ENCODE results near the gene ADGRG3. TPM values are rescaled to one million over a fixed set of nuclear protein-coding genes. Genes with fewer than 3 reads are reported as not detected.

Gene ADGRG3
- total and polyA plus RNA-seq, 4 donors = 0.06 to 3.6 (median 0.26) TPM

GRCh38 chr16:57624806-57625500 is 43.2 kb upstream of the ADGRG3 start:
- peaks cover 97% of the 10 kb centered on the region for H3K4me1 ChIP-seq (ENCODE audit: control insufficient read depth, insufficient read depth, low read length)
- H3K27ac ChIP-seq (ENCODE audit: low read depth, low read length) = peak overlapping the region; percentile 73
- H3K27me3 ChIP-seq (ENCODE audit: control insufficient read depth, insufficient read depth, low read length) = no peaks in the 10 kb centered on the region
- 39% methylated on average over 12 of the region's 17 CpGs for WGBS (ENCODE audit: insufficient coverage)
- peak in 3 of 6 donors; percentile 76 to 89 (median 86) for DNase-seq (ENCODE audit: low read depth in 4 of 6, low spot score in 6 of 6)
- H3K36me3 ChIP-seq (ENCODE audit: control insufficient read depth, insufficient read depth, low read length) = no peaks in the 10 kb centered on the region
- no peak overlapping the region for H3K4me3 ChIP-seq (ENCODE audit: low read depth, low read length)
- no peaks in the 10 kb centered on the region for H3K9me3 ChIP-seq (ENCODE audit: control insufficient read depth, insufficient read depth, low read length)

GRCh38 chr16:57626420-57627170 is 41.5 kb upstream of the ADGRG3 start:
- Histone ChIP-seq H3K27me3 (ENCODE audit: control insufficient read depth, insufficient read depth, low read length) (no peaks in the 10 kb centered on the region), H3K9me3 (ENCODE audit: control insufficient read depth, insufficient read depth, low read length) (no peaks in the 10 kb centered on the region), H3K4me3 (ENCODE audit: low read depth, low read length) (no peak overlapping the region), H3K36me3 (ENCODE audit: control insufficient read depth, insufficient read depth, low read length) (no peaks in the 10 kb centered on the region), H3K4me1 (ENCODE audit: control insufficient read depth, insufficient read depth, low read length) (peaks cover 99% of the 10 kb centered on the region), H3K27ac (ENCODE audit: low read depth, low read length) (peak overlapping the region; percentile 88)
- DNase-seq (ENCODE audit: low read depth in 4 of 6, low spot score in 6 of 6) = no peak
- 56% methylated on average over 7 of the region's 10 CpGs for WGBS (ENCODE audit: insufficient coverage)

DNA sequence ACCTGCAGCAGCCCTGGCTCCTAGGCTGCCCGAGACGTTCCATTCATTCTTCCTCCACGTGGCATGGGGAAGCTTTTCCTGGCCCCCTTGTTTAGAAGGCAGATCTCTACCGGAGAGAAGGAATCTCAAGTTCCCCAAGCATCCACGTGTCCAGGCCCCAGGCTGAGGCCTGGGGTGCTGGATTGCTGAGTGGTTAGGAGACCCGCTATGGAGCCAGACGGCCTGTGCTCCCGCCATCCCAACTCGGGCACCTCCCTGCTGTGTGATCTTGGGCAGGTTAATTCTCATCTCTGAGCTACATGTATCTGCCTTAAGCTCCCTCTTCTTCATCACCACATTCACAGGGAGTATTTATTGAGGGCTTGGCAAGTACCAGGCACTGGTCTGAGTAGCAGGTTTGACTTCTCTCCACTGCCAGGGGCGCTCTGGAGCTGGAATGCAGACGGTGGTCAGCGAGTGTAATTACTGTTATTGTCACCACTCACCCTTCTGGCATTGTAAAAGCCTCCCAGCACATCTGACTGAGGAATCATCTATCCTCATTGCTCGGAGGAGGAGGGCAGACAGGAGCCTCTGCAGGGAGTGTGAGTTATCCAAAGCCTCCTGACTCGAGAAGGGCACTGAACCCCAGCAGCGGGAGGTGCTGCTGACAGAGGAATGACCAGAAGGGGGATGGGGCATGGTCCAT is 40.8 kb upstream of the ADGRG3 start:
- DNase-seq (ENCODE audit: low read depth in 4 of 6, low spot score in 6 of 6) = peak in 1 of 6 donors; percentile 67

DNA sequence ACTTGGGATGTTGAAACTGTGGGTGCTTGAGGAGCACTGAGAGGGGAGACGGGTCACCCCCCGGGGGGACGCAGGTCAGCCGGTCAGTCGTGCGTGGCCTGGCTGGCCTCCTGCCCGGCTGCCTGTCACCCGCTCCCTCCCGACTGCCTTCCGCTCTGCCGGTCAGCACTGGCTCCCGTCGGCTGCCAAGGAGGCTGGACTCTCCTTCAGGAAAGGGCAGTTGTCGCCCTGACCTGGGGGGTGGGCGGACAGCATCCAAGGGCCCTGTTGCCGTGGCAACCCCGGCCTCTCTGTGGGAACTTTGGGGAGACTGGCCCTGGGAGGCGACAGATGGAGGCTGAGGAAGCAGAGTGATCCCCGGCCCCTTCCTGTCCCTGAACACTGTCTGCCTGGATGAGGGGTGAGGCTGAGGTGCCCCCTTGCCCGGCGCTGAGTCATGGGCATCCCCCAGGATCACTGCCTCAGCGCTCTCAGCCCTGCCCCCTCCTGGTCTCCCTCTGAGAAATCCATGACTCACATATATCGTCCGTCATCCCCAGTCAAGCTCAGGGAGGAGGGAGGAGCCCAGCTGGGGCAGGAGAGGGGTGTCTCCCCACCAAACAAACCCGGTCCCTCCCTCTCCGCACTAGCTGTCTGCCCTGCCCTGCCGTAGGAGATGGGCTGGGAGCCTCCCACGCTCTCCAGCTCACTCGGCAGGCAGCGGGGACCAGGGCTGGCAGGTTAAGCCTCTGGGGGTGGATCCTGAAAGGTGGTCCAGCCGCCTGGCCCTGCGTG is 39.9 kb upstream of the ADGRG3 start, which contains the start of gene ADGRG1:
TSS of gene ADGRG1 (plus strand) at position 623 of the 774 bp plus-strand sequence. CDS start 21,658 bp downstream, outside the sequence.
- H3K9me3 ChIP-seq (ENCODE audit: control insufficient read depth, insufficient read depth, low read length) = no peaks in the 10 kb centered on the region
- peaks cover 99% of the 10 kb centered on the region for H3K4me1 ChIP-seq (ENCODE audit: control insufficient read depth, insufficient read depth, low read length)
- no peaks in the 10 kb centered on the region for H3K27me3 ChIP-seq (ENCODE audit: control insufficient read depth, insufficient read depth, low read length)
- DNase-seq (ENCODE audit: low read depth in 4 of 6, low spot score in 6 of 6) = peak in 3 of 6 donors; percentile 52 to 84 (median 80)
- 11% methylated on average over 25 of the region's 32 CpGs for WGBS (ENCODE audit: insufficient coverage)
- peaks cover 2% of the 10 kb centered on the region for H3K36me3 ChIP-seq (ENCODE audit: control insufficient read depth, insufficient read depth, low read length)
- peak within 1 kb of the TSS; percentile 88 for H3K27ac ChIP-seq (ENCODE audit: low read depth, low read length)
- H3K4me3 ChIP-seq (ENCODE audit: low read depth, low read length) = peak within 1 kb of the TSS; percentile 35

More for the DNA sequence above, 40.8 kb upstream of the ADGRG3 start:
- Histone ChIP-seq H3K36me3 (ENCODE audit: control insufficient read depth, insufficient read depth, low read length) (no peaks in the 10 kb centered on the region), H3K27ac (ENCODE audit: low read depth, low read length) (peak overlapping the region; percentile 88), H3K9me3 (ENCODE audit: control insufficient read depth, insufficient read depth, low read length) (no peaks in the 10 kb centered on the region), H3K4me3 (ENCODE audit: low read depth, low read length) (no peak overlapping the region), H3K27me3 (ENCODE audit: control insufficient read depth, insufficient read depth, low read length) (no peaks in the 10 kb centered on the region), H3K4me1 (ENCODE audit: control insufficient read depth, insufficient read depth, low read length) (peaks cover 99% of the 10 kb centered on the region)
- WGBS (ENCODE audit: insufficient coverage) = 33% methylated on average over 11 of the region's 15 CpGs

DNA sequence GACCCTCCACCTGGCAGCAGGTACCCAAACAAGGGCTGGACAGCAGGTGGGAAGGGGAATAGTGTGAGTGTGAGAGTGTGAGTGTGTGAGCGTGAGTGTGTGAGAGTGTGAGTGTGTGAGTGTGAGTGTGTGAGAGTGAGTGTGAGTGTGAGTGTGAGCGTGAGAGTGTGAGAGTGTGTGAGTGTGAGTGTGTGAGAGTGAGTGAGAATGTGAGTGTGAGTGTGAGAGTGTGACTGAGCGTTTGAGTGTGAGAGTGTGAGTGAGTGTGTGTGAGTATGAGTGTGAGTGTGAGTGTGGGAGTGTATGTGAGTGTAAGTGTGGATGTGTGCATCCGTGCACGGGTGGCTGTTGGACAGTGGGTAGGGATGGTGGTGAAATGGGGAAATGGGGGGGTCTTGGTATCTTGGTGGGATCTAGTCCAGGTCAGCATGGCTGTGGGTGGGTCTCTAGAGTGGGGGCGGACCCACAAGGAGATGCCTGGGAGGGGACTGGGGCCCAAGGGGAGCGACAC is 39.3 kb upstream of the ADGRG3 start:
- Histone ChIP-seq H3K27me3 (ENCODE audit: control insufficient read depth, insufficient read depth, low read length) (no peaks in the 10 kb centered on the region), H3K36me3 (ENCODE audit: control insufficient read depth, insufficient read depth, low read length) (peaks cover 3% of the 10 kb centered on the region), H3K9me3 (ENCODE audit: control insufficient read depth, insufficient read depth, low read length) (no peaks in the 10 kb centered on the region), H3K4me3 (ENCODE audit: low read depth, low read length) (peak overlapping the region; percentile 35), H3K27ac (ENCODE audit: low read depth, low read length) (peak overlapping the region; percentile 88), H3K4me1 (ENCODE audit: control insufficient read depth, insufficient read depth, low read length) (peaks cover 99% of the 10 kb centered on the region)
- DNase-seq (ENCODE audit: low read depth in 4 of 6, low spot score in 6 of 6) = no peak
- WGBS (ENCODE audit: insufficient coverage) = 56% methylated on average over 7 of the region's 7 CpGs

- Histone ChIP-seq H3K4me3 (ENCODE audit: low read depth, low read length) (peak overlapping the region; percentile 35), H3K27ac (ENCODE audit: low read depth, low read length) (peak overlapping the region; percentile 88), H3K36me3 (ENCODE audit: control insufficient read depth, insufficient read depth, low read length) (peaks cover 7% of the 10 kb centered on the region), H3K27me3 (ENCODE audit: control insufficient read depth, insufficient read depth, low read length) (no peaks in the 10 kb centered on the region), H3K4me1 (ENCODE audit: control insufficient read depth, insufficient read depth, low read length) (peaks cover 99% of the 10 kb centered on the region), H3K9me3 (ENCODE audit: control insufficient read depth, insufficient read depth, low read length) (no peaks in the 10 kb centered on the region)
- DNase-seq (ENCODE audit: low read depth in 4 of 6, low spot score in 6 of 6) = no peak
- WGBS (ENCODE audit: insufficient coverage) = 50% methylated on average over 13 of the region's 22 CpGs
Measured at GRCh38 chr16:57629516-57630406, 38.3 kb upstream of the ADGRG3 start.

- peaks cover 10% of the 10 kb centered on the region for H3K36me3 ChIP-seq (ENCODE audit: control insufficient read depth, insufficient read depth, low read length)
- no peak for DNase-seq (ENCODE audit: low read depth in 4 of 6, low spot score in 6 of 6)
- no peaks in the 10 kb centered on the region for H3K9me3 ChIP-seq (ENCODE audit: control insufficient read depth, insufficient read depth, low read length)
- H3K4me1 ChIP-seq (ENCODE audit: control insufficient read depth, insufficient read depth, low read length) = peaks cover 99% of the 10 kb centered on the region
- H3K27ac ChIP-seq (ENCODE audit: low read depth, low read length) = peak overlapping the region; percentile 88
- H3K27me3 ChIP-seq (ENCODE audit: control insufficient read depth, insufficient read depth, low read length) = no peaks in the 10 kb centered on the region
- WGBS (ENCODE audit: insufficient coverage) = 73% methylated on average over 3 of the region's 10 CpGs
- H3K4me3 ChIP-seq (ENCODE audit: low read depth, low read length) = peak overlapping the region; percentile 7
Measured at GRCh38 chr16:57630407-57630797, 37.7 kb upstream of the ADGRG3 start.

DNA sequence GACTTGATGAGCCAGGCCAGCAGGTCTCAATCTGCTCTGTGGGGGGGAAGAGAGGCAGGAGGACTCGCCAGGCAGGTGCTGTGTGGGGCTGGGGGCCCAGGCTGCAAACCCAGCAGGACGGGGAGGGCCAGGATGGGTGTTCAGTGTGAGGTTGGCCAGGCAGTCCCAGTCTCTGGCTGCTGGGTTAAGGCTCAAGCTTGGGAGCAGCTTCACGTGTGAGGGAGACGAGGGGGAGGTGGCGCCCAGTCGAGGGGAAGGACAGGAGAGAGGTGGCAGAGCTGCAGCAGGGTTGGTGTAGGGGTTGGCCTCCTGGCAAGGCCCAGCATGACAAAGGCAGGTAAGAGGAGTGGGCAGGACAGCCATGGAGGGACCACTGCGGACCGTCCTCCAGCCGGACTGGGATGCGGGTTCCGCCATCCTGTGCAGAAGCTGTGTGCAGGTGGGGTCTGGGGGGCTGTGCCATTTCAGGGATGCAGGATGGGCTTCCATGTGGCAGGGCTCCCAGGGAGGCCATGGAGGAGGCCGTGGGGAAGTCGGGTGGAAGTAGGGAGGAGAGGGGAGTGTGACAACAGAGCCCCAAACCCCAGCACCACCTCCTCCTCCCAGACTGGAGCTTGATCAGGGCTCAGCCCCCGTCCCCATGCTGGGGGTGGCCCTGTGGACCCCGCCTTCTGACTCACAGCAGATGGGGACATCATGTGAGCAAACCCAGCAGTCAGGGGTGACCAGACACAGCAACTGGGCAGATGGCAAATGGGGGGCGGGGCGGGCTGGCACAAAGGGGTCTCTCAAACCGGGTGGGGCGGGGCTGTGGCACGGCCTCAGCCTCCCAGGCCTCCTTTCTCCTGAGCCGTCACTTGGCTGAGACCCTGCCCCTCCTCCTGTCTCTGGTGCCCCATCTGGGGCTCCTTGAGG is 36.9 kb upstream of the ADGRG3 start:
- peak in 3 of 6 donors; percentile 65 to 83 (median 82) for DNase-seq (ENCODE audit: low read depth in 4 of 6, low spot score in 6 of 6)
- peaks cover 15% of the 10 kb centered on the region for H3K36me3 ChIP-seq (ENCODE audit: control insufficient read depth, insufficient read depth, low read length)
- no peak overlapping the region for H3K4me3 ChIP-seq (ENCODE audit: low read depth, low read length)
- H3K27me3 ChIP-seq (ENCODE audit: control insufficient read depth, insufficient read depth, low read length) = no peaks in the 10 kb centered on the region
- 43% methylated on average over 19 of the region's 21 CpGs for WGBS (ENCODE audit: insufficient coverage)
- peaks cover 100% of the 10 kb centered on the region for H3K4me1 ChIP-seq (ENCODE audit: control insufficient read depth, insufficient read depth, low read length)
- H3K9me3 ChIP-seq (ENCODE audit: control insufficient read depth, insufficient read depth, low read length) = no peaks in the 10 kb centered on the region
- H3K27ac ChIP-seq (ENCODE audit: low read depth, low read length) = peak overlapping the region; percentile 88

Data from spinal cord (tissue), 10 donors.